K562 (cell line): ENCODE measurements around the gene LDLR.

Experiments
- CBFB ChIP-seq: sonication (generic); formaldehyde crosslinking; IDR thresholded peaks from 2 replicates; pipeline ENCODE4 v1.4.0; 2020; ENCODE audit warnings: mild to moderate bottlenecking, missing genetic modification reagents
- FOSL1 ChIP-seq: fragments of 200-800 bp; sonication (Bioruptor generic); conservative IDR thresholded peaks from 2 replicates; pipeline ENCODE4 v1.6.1; 2016; ENCODE audit warnings: missing genetic modification characterization, missing compliant biosample characterization
- POLR2AphosphoS5 ChIP-seq: IDR thresholded peaks from 2 replicates; pipeline ENCODE4 v1.6.1; 2011; ENCODE audit warnings: mild to moderate bottlenecking, low read depth, low read length, moderate library complexity; ENCODE audit not compliant: control insufficient read depth, insufficient read depth
- TF ChIP-seq, protein P1 (sequence below), 3 experiments: IDR thresholded peaks in 2 of 3; conservative IDR thresholded peaks in 1 of 3; 2 replicates each; pipeline ENCODE4 v1.5.1; 2011 to 2012; ENCODE audit warnings: low read length in 3 of 3, mild to moderate bottlenecking in 3 of 3, control low read depth in 2 of 3, improper control_type of control experiment in 1 of 3, inconsistent platforms in 1 of 3, low read depth in 1 of 3, mixed read lengths in 1 of 3, moderate library complexity in 1 of 3; ENCODE audit not compliant: insufficient read depth in 2 of 3

DNA sequence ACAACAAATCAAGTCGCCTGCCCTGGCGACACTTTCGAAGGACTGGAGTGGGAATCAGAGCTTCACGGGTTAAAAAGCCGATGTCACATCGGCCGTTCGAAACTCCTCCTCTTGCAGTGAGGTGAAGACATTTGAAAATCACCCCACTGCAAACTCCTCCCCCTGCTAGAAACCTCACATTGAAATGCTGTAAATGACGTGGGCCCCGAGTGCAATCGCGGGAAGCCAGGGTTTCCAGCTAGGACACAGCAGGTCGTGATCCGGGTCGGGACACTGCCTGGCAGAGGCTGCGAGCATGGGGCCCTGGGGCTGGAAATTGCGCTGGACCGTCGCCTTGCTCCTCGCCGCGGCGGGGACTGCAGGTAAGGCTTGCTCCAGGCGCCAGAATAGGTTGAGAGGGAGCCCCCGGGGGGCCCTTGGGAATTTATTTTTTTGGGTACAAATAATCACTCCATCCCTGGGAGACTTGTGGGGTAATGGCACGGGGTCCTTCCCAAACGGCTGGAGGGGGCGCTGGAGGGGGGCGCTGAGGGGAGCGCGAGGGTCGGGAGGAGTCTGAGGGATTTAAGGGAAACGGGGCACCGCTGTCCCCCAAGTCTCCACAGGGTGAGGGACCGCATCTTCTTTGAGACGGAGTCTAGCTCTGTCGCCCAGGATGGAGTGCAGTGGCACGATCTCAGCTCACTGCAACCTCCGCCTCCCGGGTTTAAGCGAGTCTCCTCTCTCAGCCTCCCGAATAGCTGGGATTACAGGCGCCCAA lies at the start of gene LDLR:
- TF ChIP-seq, protein P1, sequence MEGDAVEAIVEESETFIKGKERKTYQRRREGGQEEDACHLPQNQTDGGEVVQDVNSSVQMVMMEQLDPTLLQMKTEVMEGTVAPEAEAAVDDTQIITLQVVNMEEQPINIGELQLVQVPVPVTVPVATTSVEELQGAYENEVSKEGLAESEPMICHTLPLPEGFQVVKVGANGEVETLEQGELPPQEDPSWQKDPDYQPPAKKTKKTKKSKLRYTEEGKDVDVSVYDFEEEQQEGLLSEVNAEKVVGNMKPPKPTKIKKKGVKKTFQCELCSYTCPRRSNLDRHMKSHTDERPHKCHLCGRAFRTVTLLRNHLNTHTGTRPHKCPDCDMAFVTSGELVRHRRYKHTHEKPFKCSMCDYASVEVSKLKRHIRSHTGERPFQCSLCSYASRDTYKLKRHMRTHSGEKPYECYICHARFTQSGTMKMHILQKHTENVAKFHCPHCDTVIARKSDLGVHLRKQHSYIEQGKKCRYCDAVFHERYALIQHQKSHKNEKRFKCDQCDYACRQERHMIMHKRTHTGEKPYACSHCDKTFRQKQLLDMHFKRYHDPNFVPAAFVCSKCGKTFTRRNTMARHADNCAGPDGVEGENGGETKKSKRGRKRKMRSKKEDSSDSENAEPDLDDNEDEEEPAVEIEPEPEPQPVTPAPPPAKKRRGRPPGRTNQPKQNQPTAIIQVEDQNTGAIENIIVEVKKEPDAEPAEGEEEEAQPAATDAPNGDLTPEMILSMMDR (IDR thresholded peaks at IDR 0.05 in 2 of 3, conservative IDR thresholded peaks at IDR 0.05 in 1 of 3; ENCODE audit: insufficient read depth in 2 of 3, low read depth in 1 of 3, low read length in 3 of 3) = no peak
- TF ChIP-seq CBFB (no peak), POLR2AphosphoS5 (peak; percentile 96), FOSL1 (peak; percentile 51; the same call in 1 of the 2 replicates)
